OCI-LY7 (cell line): ENCODE data around the gene CA7. TPM values are rescaled to one million over a fixed set of nuclear protein-coding genes. Genes with fewer than 3 reads are reported as not detected.

Source experiments
- BruUV-seq: library from RNA; stranded (reverse); fragments of 400-500 nt; replicated peaks from 2 replicates; lab custom pipeline; 2021; lab: Mats Ljungman, UMichigan
- CTCF ChIA-PET: fragments of 300-600 bp; sonication (Branson Sonifier 250); formaldehyde crosslinking; loops from one replicate; lab custom pipeline; 2022; ENCODE audit warnings: antibody characterized with exemption; ENCODE audit not compliant: unreplicated experiment; lab: Charles Lee
- POLR2A ChIA-PET: fragments of 300-600 bp; sonication (Branson Sonifier 250); formaldehyde crosslinking; loops from one replicate; lab custom pipeline; 2022; ENCODE audit warnings: antibody characterized with exemption; lab: Charles Lee
- DNase-seq: peaks from one replicate; pipeline ENCODE4 v3.0.0-alpha.2; 2015; ENCODE audit warnings: low spot score
- H2AFZ ChIP-seq: fragments of 200-600 bp; sonication (generic), shearing (Covaris generic); 2 replicates; pipeline ENCODE4 v1.6.1; 2014; ENCODE audit warnings: mild to moderate bottlenecking, antibody characterized with exemption, low read length, moderate library complexity
- H3K27ac ChIP-seq: fragments of 200-600 bp; sonication (generic); 2 replicates; pipeline ENCODE4 v1.5.1; 2014; ENCODE audit warnings: mixed run types, low read depth, mild to moderate bottlenecking, moderate library complexity, low read length, inconsistent platforms; ENCODE audit not compliant: poor library complexity, severe bottlenecking
- H3K36me3 ChIP-seq: fragments of 200-600 bp; sonication (generic); 2 replicates; pipeline ENCODE4 v1.6.1; 2014; ENCODE audit warnings: mild to moderate bottlenecking, antibody characterized with exemption, low read length, moderate library complexity, mixed read lengths; ENCODE audit not compliant: insufficient read depth
- H3K4me1 ChIP-seq: fragments of 200-600 bp; sonication (generic); 2 replicates; pipeline ENCODE4 v1.5.1; 2014; ENCODE audit warnings: mild to moderate bottlenecking, low read length; ENCODE audit not compliant: insufficient read depth, poor library complexity, severe bottlenecking
- H3K4me2 ChIP-seq: fragments of 200-600 bp; sonication (generic); 2 replicates; pipeline ENCODE4 v1.6.1; 2014; ENCODE audit warnings: mild to moderate bottlenecking, low read length
- H3K4me3 ChIP-seq: fragments of 200-600 bp; sonication (generic); 2 replicates; pipeline ENCODE4 v1.5.1; 2014; ENCODE audit warnings: mild to moderate bottlenecking, low read depth, low read length; ENCODE audit not compliant: poor library complexity, severe bottlenecking
- H3K79me2 ChIP-seq: fragments of 200-600 bp; sonication (generic); 2 replicates; pipeline ENCODE4 v1.6.1; 2016; ENCODE audit warnings: low read depth, mild to moderate bottlenecking, low read length, moderate library complexity, mixed read lengths; ENCODE audit not compliant: insufficient read depth
- H3K9me2 ChIP-seq: fragments of 200-600 bp; sonication (generic); 2 replicates; pipeline ENCODE4 v1.6.1; 2016; ENCODE audit warnings: mild to moderate bottlenecking, low read length, mixed read lengths; ENCODE audit not compliant: insufficient read depth
- H3K9me3 ChIP-seq: fragments of 200-600 bp; sonication (generic); 2 replicates; pipeline ENCODE4 v1.6.1; 2014; ENCODE audit warnings: mild to moderate bottlenecking, mixed run types, low read length, mixed read lengths
- H4K20me1 ChIP-seq: fragments of 200-600 bp; sonication (generic); 2 replicates; pipeline ENCODE4 v1.6.1; 2014; ENCODE audit warnings: mild to moderate bottlenecking, antibody characterized with exemption, low read length, moderate library complexity, mixed read lengths; ENCODE audit not compliant: insufficient read depth
- CTCF ChIP-seq: fragments of 200-600 bp; sonication (generic); conservative IDR thresholded peaks from 2 replicates; pipeline ENCODE4 v1.5.1; 2014; ENCODE audit warnings: mild to moderate bottlenecking, antibody characterized with exemption, low read length, moderate library complexity, mixed read lengths
- EZH2phosphoT487 ChIP-seq: fragments of 200-600 bp; sonication (generic); IDR thresholded peaks from 2 replicates; pipeline ENCODE4 v1.6.1; 2018; ENCODE audit warnings: low read depth, borderline replicate concordance, mild to moderate bottlenecking, mixed run types, antibody characterized with exemption, low read length, moderate library complexity, mixed read lengths
- intact Hi-C: fragments of 100-400 bp; cut with micrococcal nuclease; formaldehyde crosslinking; loops from one replicate; pipeline ENCODE4 v1.10.0; 2022; ENCODE audit not compliant: unreplicated experiment
- total RNA-seq, 2 experiments: library from RNA; depleted of rRNA in 1 of 2; stranded (reverse); fragments of >200 nt in 1 of 2; shearing (Covaris generic) in 1 of 2; gene quantifications; 2 replicates each; pipeline ENCODE4 v1.2.3, GENCODE V29; 2014 to 2022

Gene CA7
- total RNA-seq, 2 experiments from 2014 or later: not detected

- intact Hi-C loops: no loop called here
- H3K27ac ChIP-seq: no peak overlapping the region
Observed at GRCh38 chr16:66841366-66841765, 2.8 kb upstream of the CA7 start.

GRCh38 chr16:66842765-66843164, 1.4 kb upstream of the CA7 start:
- no peaks in the 10 kb centered on the region for H3K79me2 ChIP-seq
- no peak overlapping the region for H3K4me2 ChIP-seq
- H3K9me3 ChIP-seq: no peaks in the 10 kb centered on the region
- no peak overlapping the region for H3K4me3 ChIP-seq
- CTCF ChIA-PET: no interaction called here
- no peak for TF ChIP-seq EZH2phosphoT487
- TF ChIP-seq CTCF: no peak
- H2AFZ ChIP-seq: no peak overlapping the region
- peaks cover 8% of the 10 kb centered on the region for H3K4me1 ChIP-seq
- intact Hi-C loops: no loop called here
- no peak for DNase-seq
- H3K36me3 ChIP-seq: no peaks in the 10 kb centered on the region
- H4K20me1 ChIP-seq: no peaks in the 10 kb centered on the region
- POLR2A ChIA-PET: no interaction called here
- BruUV-seq: no TSS peak
- no peaks in the 10 kb centered on the region for H3K9me2 ChIP-seq
- no peak overlapping the region for H3K27ac ChIP-seq

More at GRCh38 chr16:66841366-66841765, 2.8 kb upstream of the CA7 start:
- no TSS peak for BruUV-seq
- H3K9me2 ChIP-seq: no peaks in the 10 kb centered on the region
- no peaks in the 10 kb centered on the region for H3K79me2 ChIP-seq
- no peak for DNase-seq
- ChIA-PET CTCF (no interaction called here), POLR2A (no interaction called here)
- H3K36me3 ChIP-seq: no peaks in the 10 kb centered on the region
- peaks cover 8% of the 10 kb centered on the region for H3K4me1 ChIP-seq
- H4K20me1 ChIP-seq: no peaks in the 10 kb centered on the region
- no peak overlapping the region for H3K4me3 ChIP-seq
- H2AFZ ChIP-seq: no peak overlapping the region
- TF ChIP-seq CTCF: no peak
- TF ChIP-seq EZH2phosphoT487: no peak
- H3K9me3 ChIP-seq: no peaks in the 10 kb centered on the region
- H3K4me2 ChIP-seq: no peak overlapping the region

- no peak for TF ChIP-seq CTCF
- no peak for TF ChIP-seq EZH2phosphoT487
- intact Hi-C loops: no loop called here
- no peaks in the 10 kb centered on the region for H3K36me3 ChIP-seq
- H3K27ac ChIP-seq: no peak overlapping the region
- H3K79me2 ChIP-seq: no peaks in the 10 kb centered on the region
- H3K9me3 ChIP-seq: no peaks in the 10 kb centered on the region
- H4K20me1 ChIP-seq: no peaks in the 10 kb centered on the region
- no peak overlapping the region for H2AFZ ChIP-seq
- H3K4me2 ChIP-seq: no peak overlapping the region
- no peak overlapping the region for H3K4me3 ChIP-seq
- CTCF ChIA-PET: interaction anchor here (0.8 kb wide), 1 partner anchor 13 kb away, joined by 6 read pairs; the partner anchor contains the start of gene NAE1
- DNase-seq: no peak
- peaks cover 8% of the 10 kb centered on the region for H3K4me1 ChIP-seq
- POLR2A ChIA-PET: interaction anchor here (0.6 kb wide), 1 partner anchor 10 kb away, joined by 3 read pairs; no protein-coding TSS in a partner anchor
- H3K9me2 ChIP-seq: no peaks in the 10 kb centered on the region
- BruUV-seq: no TSS peak
Observed at GRCh38 chr16:66843191-66843590, 1.0 kb upstream of the CA7 start.
